VCaP (cell line): ENCODE results near the gene TRPC5OS.
A peak's percentile ranks its signal among the peaks of the same experiment; 100 is the strongest.

ENCODE experiments used
- H3K27ac ChIP-seq: fragments of 450-650 bp; 2 replicates; pipeline ENCODE4 v1.5.1; 2017
- TF ChIP-seq, protein P1 (sequence below): fragments of 450-650 bp; conservative IDR thresholded peaks from 2 replicates; pipeline ENCODE4 v1.5.1; 2017; ENCODE audit warnings: mild to moderate bottlenecking, moderate library complexity

TRPC5OS gene

DNA sequence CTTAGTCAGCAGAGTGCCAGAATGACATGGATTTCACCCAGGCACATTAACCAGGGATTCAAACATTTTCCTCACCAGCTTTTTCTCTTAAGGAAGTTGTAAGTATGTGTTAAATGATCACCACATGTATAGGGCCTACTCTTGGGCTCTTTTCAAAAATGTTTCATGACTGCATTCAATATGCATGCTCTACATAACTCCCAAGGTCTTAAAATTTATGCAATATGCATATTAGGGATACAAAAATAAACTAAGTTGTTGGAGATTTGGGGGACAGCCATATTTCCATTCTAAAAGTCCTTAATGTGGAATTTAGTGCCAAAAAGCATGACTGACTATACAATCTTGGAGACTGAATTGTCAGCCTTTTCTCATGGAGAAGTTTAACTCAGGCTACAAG, 25.0 kb upstream of the TRPC5OS start:
- TF ChIP-seq, protein P1, sequence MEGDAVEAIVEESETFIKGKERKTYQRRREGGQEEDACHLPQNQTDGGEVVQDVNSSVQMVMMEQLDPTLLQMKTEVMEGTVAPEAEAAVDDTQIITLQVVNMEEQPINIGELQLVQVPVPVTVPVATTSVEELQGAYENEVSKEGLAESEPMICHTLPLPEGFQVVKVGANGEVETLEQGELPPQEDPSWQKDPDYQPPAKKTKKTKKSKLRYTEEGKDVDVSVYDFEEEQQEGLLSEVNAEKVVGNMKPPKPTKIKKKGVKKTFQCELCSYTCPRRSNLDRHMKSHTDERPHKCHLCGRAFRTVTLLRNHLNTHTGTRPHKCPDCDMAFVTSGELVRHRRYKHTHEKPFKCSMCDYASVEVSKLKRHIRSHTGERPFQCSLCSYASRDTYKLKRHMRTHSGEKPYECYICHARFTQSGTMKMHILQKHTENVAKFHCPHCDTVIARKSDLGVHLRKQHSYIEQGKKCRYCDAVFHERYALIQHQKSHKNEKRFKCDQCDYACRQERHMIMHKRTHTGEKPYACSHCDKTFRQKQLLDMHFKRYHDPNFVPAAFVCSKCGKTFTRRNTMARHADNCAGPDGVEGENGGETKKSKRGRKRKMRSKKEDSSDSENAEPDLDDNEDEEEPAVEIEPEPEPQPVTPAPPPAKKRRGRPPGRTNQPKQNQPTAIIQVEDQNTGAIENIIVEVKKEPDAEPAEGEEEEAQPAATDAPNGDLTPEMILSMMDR, result no peak
- H3K27ac ChIP-seq, result no peak overlapping the region

DNA sequence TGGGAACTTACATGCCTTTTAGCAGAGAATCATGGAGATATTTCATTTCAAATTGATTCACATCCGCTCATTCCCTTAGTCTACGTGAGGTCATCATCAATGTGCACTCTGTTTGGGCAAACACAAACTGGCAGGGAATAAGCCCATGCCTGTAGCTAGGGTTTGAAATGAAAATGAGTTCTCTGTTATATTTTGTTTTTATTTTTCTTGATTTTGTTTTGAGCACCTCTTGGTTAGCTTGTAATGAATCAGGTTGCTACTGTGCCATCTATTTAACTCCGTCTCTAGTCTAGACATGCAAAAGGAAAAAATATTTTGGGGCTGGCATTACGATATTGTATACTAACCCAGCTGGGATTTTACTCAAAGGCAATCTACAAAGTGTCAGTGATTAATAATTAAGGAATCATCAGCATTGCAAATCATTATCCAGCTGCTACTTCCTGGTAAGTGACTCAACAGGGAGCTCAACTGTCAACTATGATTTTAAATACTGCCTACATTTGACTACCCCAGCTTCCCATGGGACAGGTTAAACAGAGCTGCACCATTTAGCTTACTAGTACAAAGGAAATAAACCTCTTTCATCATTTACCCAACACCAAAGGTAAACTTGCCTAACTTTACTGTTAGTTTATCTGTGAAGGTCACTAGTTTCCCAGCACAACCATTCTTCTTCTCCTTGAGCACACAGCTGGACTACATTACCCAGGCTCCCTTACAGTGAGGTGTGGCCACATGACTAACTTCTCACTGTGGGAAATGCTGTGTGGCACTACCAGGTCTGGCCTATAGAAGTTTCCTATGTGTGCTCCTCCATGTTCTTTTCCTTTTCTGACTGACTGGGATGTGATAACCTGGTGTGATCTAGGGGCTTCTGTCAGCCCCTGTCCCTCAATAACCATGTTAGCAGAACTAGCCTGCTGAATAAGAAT, 21.2 kb upstream of the TRPC5OS start:
- no peak overlapping the region for H3K27ac ChIP-seq
- TF ChIP-seq, protein P1, result no peak

DNA sequence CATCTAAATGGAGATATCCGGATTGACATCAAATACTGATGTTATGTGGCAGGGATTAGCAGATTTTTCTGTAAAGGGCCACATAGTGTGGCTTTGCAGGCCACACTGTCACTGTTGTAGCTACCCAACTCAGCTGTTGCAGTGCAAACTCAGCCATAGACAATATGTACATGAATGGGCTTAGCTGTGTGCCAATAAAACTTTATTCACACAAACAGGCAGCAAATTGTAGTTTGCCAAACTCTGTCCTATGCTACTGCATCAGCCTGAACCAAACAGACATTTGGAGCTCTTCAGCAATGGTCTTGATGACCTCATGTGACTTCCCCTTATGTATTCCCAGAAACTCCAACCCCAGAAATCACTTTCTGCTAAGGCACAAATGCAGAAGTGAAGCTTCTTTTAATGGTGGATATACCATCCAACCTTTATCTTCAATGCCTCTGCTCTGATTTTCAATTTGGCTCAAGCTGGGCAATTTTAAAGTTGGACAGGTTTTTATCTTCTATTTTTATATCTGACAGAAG, 18.4 kb upstream of the TRPC5OS start:
- TF ChIP-seq, protein P1, result no peak
- H3K27ac ChIP-seq, result no peak overlapping the region

DNA sequence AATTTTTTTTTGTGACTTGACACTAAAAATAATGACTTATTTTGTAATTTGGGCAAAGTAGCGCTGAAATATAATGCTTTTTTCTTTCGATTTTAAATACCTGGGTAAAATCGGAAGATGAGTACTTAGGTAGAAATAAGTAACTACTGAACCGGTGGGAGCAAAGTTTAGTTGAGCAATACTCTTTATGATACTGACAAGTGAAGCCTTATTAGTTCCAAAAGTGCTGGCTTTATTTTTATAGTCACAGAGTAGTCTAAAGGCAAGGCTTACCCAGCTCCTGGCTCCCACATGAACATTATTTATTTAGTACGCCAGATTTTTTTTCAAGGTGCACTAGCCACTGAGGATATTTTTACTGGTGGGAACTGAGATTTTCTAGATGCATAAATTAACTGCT, 14.4 kb upstream of the TRPC5OS start:
- no peak overlapping the region for H3K27ac ChIP-seq
- TF ChIP-seq, protein P1, result no peak

DNA sequence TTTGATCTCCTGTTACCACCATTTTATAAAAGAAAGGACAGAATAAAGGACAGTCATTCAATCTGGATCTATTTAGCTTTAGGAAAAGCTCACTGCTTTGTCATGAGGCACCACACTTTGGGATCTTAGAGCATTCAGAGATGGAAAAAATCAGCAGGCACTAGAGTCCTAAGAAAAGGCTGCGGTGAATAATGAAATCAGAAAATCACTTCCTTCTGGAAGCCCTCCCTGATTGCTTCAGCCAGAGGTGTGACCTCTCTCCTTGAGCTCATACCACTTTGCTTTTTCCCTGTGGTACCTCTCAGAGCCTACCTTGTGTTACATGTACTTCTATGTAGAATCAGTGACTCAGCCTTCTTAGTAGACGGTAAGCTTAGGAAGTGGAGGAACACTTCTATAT, 8.7 kb upstream of the TRPC5OS start:
- TF ChIP-seq, protein P1, result no peak

DNA sequence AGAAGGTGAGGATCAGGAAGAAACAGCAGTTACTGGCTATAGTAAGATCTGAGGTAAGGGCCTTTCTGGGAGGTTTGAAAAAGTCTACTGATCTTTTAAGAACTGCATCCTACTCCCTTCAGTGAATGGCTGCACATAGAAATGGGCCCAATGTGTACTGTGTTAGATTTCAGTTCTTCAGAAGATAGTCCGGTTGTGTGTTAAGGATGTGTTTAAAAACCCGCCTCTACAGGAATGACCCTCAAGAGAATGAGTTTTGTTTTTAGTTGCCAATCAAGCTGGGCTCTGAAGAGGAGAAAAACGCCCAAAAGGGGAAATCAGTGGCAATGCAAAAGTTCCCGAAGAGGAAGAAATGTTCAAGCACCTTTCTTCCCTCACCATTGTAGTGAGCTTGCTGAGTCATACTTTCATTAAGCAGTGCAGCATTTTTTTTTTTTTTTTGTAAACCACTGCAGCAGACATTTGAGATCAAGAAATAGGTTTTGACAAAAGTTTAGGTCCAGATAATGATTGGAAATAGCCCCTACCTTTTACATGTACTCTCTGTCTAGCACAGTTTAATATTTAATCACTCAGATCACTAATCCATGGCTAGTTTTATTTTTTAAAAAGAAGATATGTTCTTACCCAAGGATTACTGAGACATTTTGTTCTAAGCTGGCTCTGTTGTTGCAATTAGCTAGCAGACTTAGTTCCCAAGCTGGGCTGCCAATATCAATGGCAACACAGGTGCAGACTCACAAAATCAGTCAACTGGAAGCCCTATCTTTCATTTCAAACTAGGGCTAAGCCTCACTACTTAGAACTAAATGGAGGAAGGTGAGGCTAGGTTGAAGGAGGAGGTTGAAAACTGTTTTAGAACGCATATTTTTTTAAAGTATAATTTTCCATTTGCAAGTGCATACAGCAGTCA, 7.0 kb upstream of the TRPC5OS start:
- H3K27ac ChIP-seq, result no peak overlapping the region
- TF ChIP-seq, protein P1, result no peak

More for the DNA sequence above, 8.7 kb upstream of the TRPC5OS start:
- no peak overlapping the region for H3K27ac ChIP-seq

DNA sequence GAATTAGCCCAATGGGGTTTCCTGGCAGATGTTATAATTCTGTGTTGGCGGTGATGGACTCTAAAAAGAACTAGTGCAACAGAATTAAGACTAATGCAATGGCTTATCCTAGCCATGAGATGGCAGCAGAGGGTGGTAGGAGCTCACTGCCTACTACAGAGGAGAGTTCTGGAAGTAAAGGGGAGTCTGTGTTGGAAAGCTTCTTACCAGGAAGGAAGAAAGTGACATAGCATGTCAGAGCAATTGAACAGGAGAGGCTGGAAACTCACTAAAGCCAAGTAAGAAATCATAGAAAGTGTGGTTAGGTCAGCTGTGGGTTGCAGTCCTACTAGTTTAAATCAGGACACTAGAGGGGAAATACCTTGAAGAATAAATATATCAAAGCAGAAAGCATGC, 6.3 kb upstream of the TRPC5OS start:
- peak overlapping the region; percentile 43; the same call in 1 of the 2 replicates for H3K27ac ChIP-seq
- TF ChIP-seq, protein P1, result peak; percentile 69
